Tibial artery (tissue), 4 donors: Measurements from ENCODE around the gene ZNF473.
"Not testable (repeated sequence)": the region's sequence is repeated elsewhere in the genome, so short reads cannot be mapped to it uniquely, and the experiment has no call there.

Experiments
- DNase-seq, 2 donors: peaks; one replicate each; pipeline ENCODE4 v3.0.0-alpha.2; 2019
- H3K27ac ChIP-seq, 2 donors: fragments of 200-600 bp; sonication (generic) in 1 of 2; 1 replicate in 1 of 2; 2 replicates in 1 of 2; pipeline ENCODE4 v1.5.1; 2018 to 2019; ENCODE audit warnings: mild to moderate bottlenecking in 1 of 2
- H3K27me3 ChIP-seq, 2 donors: fragments of 200-600 bp; sonication (generic) in 1 of 2; one replicate each; pipeline versions ENCODE4 v1.5.1 to v1.6.0; 2016 to 2019
- H3K36me3 ChIP-seq, 3 donors: fragments of 200-600 bp; sonication (generic) in 2 of 3; one replicate each; pipeline ENCODE4 v1.5.1; 2016 to 2019; ENCODE audit warnings: mild to moderate bottlenecking in 2 of 3
- H3K4me1 ChIP-seq, 4 donors: fragments of 200-600 bp; sonication (generic) in 2 of 4; 1 replicate in 3 of 4; 2 replicates in 1 of 4; pipeline ENCODE4 v1.5.1; 2016 to 2019
- H3K4me3 ChIP-seq, 2 donors: fragments of 200-600 bp; sonication (generic) in 1 of 2; 1 replicate in 1 of 2; 2 replicates in 1 of 2; pipeline ENCODE4 v1.5.1; 2018 to 2019; ENCODE audit warnings: mild to moderate bottlenecking in 2 of 2
- H3K9me3 ChIP-seq, 3 donors: fragments of 200-600 bp; sonication (generic) in 1 of 3; one replicate each; pipeline ENCODE4 v1.5.1; 2016 to 2019
- intact Hi-C: fragments of 100-400 bp; cut with DNase I; formaldehyde crosslinking; loops from one replicate; pipeline ENCODE4 v1.15.0; 2023; ENCODE audit warnings: low total_unique reads

Gene ZNF473

DNA sequence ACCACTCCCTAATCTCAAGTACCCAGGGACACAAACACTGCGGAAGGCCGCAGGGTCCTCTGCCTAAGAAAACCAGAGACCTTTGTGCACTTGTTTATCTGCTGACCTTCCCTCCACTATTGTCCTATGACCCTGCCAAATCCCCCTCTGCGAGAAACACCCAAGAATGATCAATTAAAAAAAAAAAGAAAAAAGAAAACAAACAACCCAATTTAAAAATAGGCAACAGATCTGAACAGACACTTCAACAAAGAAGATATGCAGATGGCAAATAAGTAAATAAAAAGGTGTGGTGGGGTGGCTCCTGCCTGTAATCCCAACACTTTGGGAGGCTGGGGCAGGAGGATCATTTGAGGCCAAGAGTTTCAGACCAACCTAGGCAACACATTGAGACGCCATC lies 61.3 kb downstream of the ZNF473 start:
- H3K27ac ChIP-seq, H3K4me3 ChIP-seq, H3K9me3 ChIP-seq, DNase-seq, H3K4me1 ChIP-seq, H3K27me3 ChIP-seq, intact Hi-C loops, H3K36me3 ChIP-seq: not testable (repeated sequence)

DNA sequence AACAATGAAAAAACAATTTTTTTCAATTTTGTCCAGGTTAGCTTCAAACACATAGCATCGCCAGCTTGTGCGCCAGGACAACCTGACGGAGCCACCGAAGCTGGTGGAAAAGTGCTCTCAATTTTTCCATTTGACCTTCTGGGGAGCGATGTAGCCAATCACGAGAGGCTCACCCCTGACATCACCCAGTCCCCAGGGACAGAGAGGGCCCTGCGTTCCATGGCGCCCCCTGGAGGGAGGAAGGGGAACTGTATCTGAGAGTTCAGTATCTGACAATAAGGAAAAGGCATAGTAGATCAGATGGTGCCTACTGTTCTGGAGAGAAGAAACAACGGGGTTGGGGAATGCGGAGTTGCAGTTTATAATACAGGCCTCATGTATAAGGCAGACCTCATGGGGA lies 64.9 kb downstream of the ZNF473 start:
- H3K4me1 ChIP-seq, H3K36me3 ChIP-seq, H3K9me3 ChIP-seq, H3K4me3 ChIP-seq, H3K27ac ChIP-seq, intact Hi-C loops, H3K27me3 ChIP-seq: not testable (repeated sequence)
- peak in 1 of 2 donors; percentile 53 for DNase-seq

DNA sequence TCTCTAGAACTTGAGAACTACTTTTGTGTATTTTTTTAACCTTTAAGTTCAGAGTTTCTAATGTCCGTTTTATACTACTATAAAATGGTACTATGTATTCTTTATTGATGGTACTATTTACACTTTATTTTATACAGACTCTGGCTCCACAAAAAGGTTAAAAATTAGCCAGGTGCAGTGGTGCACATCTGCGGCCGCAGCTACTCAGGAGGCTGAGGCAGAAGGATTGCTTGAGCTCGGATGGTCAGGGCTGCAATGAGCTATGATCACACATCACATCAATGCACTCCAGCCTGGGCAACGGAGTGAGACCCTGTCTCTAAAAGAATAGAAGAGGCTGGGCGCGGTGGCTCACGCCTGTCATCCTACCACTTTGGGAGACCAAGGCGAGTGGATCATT lies 66.0 kb downstream of the ZNF473 start:
- H3K27ac ChIP-seq, intact Hi-C loops, H3K36me3 ChIP-seq, H3K4me3 ChIP-seq, H3K9me3 ChIP-seq, H3K27me3 ChIP-seq, H3K4me1 ChIP-seq: not testable (repeated sequence)
- peak in 1 of 2 donors; percentile 62 for DNase-seq

DNA sequence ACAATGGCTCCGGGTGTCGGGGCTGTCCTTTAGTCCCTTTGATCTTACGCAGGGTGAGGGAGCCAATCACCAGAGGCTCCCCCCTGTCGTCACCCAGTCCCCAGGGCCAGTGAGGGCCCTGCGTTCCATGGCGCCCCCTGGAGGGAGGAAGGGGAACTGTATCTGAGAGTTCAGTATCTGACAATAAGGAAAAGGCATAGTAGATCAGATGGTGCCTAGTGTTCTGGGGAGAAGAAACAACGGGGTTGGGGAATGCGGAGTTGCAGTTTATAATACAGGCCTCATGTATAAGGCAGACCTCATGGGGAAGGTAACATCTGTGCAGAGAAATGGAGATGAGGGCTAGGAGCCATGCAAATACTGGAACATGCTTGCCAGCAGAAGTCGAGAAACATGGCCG lies 66.8 kb downstream of the ZNF473 start:
- H3K4me3 ChIP-seq, H3K27ac ChIP-seq, H3K9me3 ChIP-seq, H3K4me1 ChIP-seq, intact Hi-C loops, H3K27me3 ChIP-seq, DNase-seq, H3K36me3 ChIP-seq: not testable (repeated sequence)

DNA sequence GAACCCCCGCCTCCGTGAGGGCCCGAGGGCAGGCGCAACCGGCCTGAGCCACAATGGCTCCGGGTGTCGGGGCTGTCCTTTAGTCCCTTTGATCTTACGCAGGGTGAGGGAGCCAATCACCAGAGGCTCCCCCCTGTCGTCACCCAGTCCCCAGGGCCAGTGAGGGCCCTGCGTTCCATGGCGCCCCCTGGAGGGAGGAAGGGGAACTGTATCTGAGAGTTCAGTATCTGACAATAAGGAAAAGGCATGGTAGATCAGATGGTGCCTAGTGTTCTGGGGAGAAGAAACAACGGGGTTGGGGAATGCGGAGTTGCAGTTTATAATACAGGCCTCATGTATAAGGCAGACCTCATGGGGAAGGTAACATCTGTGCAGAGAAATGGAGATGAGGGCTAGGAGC lies 72.1 kb downstream of the ZNF473 start:
- intact Hi-C loops, H3K9me3 ChIP-seq, DNase-seq: not testable (repeated sequence)

DNA sequence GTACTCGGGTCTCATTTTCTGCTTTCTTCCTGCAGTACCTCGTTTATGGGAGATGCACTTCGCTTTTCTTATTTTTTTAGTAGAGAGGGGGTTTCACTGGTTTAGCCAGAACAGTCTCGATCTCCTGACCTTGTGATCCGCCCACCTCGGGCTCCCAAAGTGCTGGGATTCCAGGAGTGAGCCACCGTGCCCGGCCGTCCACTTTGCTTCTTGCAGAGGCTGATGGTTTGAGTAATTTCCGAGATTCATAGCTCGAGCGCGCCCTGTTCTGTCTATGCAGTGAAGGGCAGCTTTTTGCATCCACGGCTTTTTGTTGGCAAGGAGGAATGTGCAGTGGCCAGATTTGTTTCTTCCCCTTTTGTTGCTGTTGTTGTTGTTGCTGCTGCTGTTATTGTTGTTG lies 73.1 kb downstream of the ZNF473 start:
- H3K4me3 ChIP-seq, intact Hi-C loops, H3K27me3 ChIP-seq, H3K36me3 ChIP-seq, H3K9me3 ChIP-seq, H3K4me1 ChIP-seq, H3K27ac ChIP-seq: not testable (repeated sequence)
- DNase-seq, result peak; percentile 41 to 82

More for the DNA sequence above, 72.1 kb downstream of the ZNF473 start:
- not testable (repeated sequence) for H3K4me1 ChIP-seq, H3K27me3 ChIP-seq, H3K4me3 ChIP-seq, H3K27ac ChIP-seq, H3K36me3 ChIP-seq

GRCh38 chr19:50099696-50100095 lies 73.9 kb downstream of the ZNF473 start:
- H3K4me3 ChIP-seq, intact Hi-C loops: not testable (repeated sequence)
- DNase-seq, result peak in 1 of 2 donors; percentile 70

DNA sequence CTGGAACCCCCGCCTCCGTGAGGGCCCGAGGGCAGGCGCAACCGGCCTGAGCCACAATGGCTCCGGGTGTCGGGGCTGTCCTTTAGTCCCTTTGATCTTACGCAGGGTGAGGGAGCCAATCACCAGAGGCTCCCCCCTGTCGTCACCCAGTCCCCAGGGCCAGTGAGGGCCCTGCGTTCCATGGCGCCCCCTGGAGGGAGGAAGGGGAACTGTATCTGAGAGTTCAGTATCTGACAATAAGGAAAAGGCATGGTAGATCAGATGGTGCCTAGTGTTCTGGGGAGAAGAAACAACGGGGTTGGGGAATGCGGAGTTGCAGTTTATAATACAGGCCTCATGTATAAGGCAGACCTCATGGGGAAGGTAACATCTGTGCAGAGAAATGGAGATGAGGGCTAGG lies 75.1 kb downstream of the ZNF473 start:
- H3K36me3 ChIP-seq, H3K27me3 ChIP-seq, H3K4me3 ChIP-seq, H3K4me1 ChIP-seq, intact Hi-C loops, H3K27ac ChIP-seq, DNase-seq, H3K9me3 ChIP-seq: not testable (repeated sequence)

More at GRCh38 chr19:50099696-50100095, 73.9 kb downstream of the ZNF473 start:
- H3K36me3 ChIP-seq, H3K4me1 ChIP-seq, H3K27me3 ChIP-seq, H3K27ac ChIP-seq, H3K9me3 ChIP-seq: not testable (repeated sequence)
